Effector CD4-positive, alpha-beta T cell (primary cell): ENCODE data around the gene RIMS1.

ENCODE experiments used
- DNase-seq: peaks from one replicate; pipeline ENCODE4 v3.0.0-alpha.2; 2020

Gene RIMS1

DNA sequence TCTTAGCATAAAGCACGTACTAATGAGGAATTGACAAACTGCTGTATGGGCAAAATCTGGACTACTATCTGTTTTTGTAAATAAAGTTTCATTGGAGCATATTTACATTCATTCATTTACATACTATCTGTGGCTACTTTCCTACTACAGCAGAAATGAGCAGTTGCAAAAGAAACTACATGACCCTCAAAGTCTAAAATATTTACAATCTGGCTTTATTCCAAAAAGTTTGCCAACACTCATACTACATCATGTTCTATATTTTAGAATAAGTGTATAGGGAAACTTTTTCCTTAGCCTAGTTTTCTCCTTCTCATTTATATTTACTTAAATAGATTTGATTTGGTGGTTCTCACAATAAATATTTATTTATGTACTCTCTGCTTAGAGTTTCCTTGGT, 208.2 kb downstream of the RIMS1 start:
- no peak for DNase-seq

GRCh38 chr6:72102561-72102960, 216.2 kb downstream of the RIMS1 start:
- DNase-seq = no peak

DNA sequence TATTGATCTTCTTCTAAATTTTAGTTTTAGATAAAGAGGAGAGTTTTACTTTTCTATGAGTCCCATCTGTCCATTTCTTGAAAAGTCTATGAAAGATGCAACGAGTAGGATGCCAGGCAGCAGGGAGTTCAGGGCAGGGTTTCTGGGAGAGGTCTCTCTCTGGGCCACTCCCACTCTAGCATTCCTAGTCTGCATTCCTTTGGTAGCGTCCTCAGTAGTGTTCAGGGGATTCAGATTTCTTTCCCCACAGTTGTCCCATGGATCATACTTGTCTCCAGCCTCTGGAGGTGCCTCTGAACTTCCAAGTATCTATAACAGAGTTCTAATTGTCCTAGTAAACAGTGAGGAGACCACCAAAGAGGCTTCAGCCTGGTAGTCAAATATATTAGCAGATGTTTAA, 225.3 kb downstream of the RIMS1 start:
- no peak for DNase-seq

DNA sequence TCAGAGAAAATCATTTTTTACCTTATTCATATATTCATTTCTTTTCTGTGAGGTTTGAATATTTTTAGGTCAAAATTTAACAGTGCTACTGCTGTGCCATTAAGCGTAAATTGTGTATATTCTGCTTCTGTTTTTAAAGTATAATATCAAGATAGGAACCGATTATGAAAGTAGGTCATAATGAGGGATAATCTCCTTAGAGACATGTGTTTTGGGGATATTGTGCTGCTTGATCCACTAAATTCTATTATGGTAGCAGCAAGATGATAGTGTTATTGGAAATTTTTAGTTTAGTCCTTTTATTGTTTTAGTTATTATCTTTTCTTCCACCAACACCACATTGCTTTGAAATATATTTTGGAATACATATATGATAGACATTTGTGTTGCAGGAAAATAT, 244.0 kb downstream of the RIMS1 start:
- DNase-seq = no peak

GRCh38 chr6:72132427-72132826, 246.1 kb downstream of the RIMS1 start:
- DNase-seq = no peak

DNA sequence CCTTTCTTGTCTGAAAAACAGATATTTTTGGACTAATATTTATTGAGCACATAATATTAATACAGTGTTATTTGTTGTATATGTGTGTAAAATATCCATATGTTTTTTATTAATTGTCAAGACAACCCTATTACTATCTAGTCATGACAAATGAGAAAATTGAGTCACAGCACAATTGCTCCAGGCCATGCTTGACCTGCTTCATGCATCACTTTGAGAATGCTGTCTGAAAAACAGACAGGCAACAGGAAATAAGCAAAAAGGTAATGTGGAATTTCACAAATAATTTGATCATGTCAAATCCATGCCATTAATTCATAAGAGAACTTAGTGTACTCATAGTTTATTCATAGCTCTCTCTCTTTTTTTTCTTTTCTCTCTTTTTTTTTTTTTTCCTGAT, 246.5 kb downstream of the RIMS1 start:
- DNase-seq = no peak

DNA sequence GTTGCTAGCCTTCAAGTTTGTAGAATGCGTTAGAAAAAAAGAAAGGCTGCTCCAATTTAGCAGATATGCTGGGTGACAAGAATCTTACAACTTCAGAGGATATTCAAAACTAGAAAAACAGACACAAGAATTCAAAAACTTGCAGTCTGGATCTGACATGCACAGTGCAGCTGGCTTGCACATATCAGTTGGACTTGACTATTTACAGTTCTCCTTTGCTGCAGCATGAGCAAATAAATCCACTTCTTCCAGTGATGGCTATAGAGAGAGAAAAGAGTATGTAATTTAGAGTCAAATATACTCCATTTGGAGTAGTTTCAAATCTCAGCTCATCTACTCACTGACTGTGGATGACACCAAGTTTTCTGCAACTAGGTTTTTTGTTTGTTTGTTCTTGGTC, 247.0 kb downstream of the RIMS1 start:
- no peak for DNase-seq

- DNase-seq = no peak
Measured at GRCh38 chr6:72140795-72141194, 254.4 kb downstream of the RIMS1 start.

GRCh38 chr6:72149715-72150114, 263.4 kb downstream of the RIMS1 start:
- no peak for DNase-seq

- DNase-seq = no peak
Measured at GRCh38 chr6:72151742-72152141, 265.4 kb downstream of the RIMS1 start.

GRCh38 chr6:72175916-72176315, 289.6 kb downstream of the RIMS1 start:
- DNase-seq = no peak

- no peak for DNase-seq
Measured at GRCh38 chr6:72182337-72183246, 296.2 kb downstream of the RIMS1 start.

DNA sequence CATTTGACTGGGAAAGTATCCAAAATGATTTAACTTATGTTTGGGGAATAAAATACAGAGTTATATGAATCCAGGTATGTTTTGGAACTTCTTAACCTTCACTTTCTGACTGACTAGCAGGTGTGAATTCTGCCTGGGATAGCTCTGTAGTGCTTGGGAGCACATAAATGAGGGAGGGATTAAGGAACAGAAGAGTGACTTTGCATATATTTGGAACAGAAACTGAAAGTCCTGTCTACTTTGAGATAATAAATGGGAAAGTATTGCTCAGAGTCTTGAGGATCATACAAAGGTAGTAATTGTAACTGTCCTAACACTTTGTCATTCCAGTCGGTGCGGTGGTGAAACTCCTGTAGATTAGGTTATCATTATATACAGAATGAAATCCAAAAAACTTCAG, 317.6 kb downstream of the RIMS1 start:
- no peak for DNase-seq

DNA sequence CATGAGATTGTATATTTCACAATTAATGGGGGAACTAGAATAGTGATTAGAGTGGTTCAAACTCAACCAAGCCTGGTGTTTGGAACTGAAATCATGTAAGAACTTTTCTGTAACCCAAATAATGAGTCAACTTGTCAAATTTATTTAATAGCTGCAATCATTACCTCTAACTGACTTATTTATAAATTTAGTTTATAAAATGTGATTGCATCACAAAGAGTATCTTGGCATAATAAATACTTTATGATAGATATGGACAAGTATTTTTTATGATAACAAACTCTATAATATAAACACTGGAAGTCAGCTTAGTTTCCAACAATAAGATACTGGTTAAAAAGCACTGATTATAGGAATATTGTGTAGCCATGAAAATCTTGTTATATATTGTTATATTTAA, 319.1 kb downstream of the RIMS1 start:
- no peak for DNase-seq

DNA sequence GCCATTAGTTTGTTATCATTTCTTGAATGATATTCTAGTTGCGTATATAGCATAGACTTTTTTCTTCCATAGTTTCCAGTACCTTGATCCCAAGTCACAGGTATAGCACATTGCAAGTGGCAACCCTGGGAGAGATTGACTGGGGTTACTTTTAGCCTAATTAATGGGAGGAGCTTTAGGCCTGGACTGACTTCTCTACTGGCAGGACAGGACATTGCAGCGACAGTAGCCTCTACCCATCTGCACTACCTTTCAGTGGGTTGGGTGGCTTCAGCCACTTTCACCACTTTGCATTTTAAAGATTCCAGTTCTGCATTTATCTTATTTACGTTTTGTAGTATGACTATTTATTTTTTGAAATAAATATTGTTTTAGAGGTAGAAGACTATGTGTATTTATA, 320.3 kb downstream of the RIMS1 start:
- no peak for DNase-seq

GRCh38 chr6:72212686-72213085, 326.3 kb downstream of the RIMS1 start:
- no peak for DNase-seq

GRCh38 chr6:72213654-72214053, 327.3 kb downstream of the RIMS1 start:
- no peak for DNase-seq

- DNase-seq = no peak
Measured at GRCh38 chr6:72216222-72217068, 330.1 kb downstream of the RIMS1 start.

GRCh38 chr6:72217626-72218025, 331.3 kb downstream of the RIMS1 start:
- no peak for DNase-seq

- no peak for DNase-seq
Measured at GRCh38 chr6:72218125-72218524, 331.8 kb downstream of the RIMS1 start.

DNA sequence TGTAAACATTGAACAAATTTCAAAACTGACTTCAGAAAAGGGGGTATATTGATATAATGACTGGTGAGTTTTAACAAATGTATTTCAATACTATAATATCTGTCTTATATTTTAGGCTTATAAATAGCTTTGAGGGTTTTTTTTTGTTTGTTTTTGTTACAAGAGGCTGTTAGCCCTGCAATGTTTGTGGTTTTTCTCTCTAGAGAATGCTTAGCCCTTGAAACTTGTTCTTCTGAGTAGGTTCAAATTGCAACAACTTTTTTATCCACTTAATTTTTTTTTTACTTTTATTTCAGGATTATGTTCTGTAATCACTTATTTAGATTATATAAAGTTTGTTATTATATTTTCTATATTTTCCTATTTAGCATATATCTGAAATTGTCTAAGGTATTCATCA, 333.2 kb downstream of the RIMS1 start:
- DNase-seq = no peak

DNA sequence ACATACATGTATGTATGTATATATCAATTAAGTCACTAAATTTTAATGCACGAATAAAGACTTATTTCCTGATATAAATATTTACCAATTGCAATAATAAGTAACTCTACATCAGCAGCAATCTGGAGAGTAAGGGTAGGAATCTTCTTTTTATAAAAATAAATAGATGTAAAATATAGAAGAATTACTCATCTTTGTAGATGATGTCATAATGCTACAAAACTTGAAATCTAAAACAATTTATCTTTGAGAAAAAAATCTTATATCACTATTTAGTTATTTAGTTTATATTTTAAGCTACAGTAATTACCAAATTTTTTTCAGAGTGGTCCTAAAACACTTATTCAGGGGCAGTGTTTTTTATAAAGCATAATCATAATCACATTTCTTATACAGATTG, 351.7 kb downstream of the RIMS1 start:
- DNase-seq = no peak

GRCh38 chr6:72238900-72239299, 352.6 kb downstream of the RIMS1 start:
- DNase-seq = no peak

DNA sequence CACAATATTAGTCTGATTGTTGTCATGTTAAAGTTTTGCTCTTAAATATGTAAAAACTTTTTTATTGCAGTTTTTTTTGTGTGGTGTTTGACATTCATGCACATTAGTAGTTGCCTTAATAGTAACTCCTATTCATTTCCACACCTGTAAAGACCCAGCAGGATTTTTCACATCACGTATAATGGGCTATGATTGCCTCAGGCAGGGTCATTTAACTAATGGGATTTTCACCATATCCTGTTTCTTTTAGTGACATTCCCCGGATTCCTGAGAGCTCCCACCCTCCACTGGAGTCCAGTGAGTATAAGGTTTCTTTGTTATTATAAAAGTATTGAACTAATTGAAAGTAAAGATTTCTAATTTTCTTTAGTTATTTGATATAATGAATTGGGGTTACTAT, 359.2 kb downstream of the RIMS1 start:
- DNase-seq = no peak
